Measurements from ENCODE around the gene TCAP. TPM values are rescaled to one million over a fixed set of nuclear protein-coding genes. Genes with fewer than 3 reads are reported as not detected.

TCAP gene
- total RNA-seq, 1 experiment from 2014 or later, result 2.1 TPM

DNA sequence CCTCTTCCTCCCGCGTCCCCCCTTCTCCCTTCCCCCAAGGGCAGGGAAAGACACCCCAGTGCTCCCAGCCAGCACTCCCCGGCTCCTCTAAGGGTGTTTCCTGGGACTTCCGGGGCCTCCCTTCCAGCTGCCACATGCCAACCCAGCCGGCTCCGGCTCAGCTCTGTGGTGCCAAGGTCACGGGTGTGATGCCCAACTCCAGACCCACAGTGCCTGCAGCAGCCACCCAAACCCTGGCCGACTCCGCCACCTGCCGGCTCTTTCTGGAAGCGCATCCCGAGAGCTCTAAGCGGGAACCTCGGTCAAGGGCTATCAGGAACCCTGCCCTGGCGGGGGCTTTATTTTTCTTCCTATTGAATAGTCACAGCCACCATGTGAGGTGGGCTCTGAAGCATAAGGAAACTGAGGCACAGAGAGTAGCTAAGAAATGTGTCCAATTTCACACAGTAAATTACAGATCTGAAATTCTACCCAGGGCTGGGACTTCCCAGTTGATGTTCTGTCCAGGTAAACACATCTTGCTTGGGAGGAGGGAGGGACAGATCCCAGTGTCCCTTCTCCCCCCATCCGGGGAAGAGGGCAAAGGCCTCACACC lies 41.7 kb upstream of the TCAP start:
- Histone ChIP-seq H3K18ac (ENCODE audit: insufficient read length, low read depth, low read length) (no peak overlapping the region), H2BK120ac (ENCODE audit: low read depth, low read length, poor library complexity, severe bottlenecking) (no peak overlapping the region), H2BK5ac (ENCODE audit: insufficient read length, low read length) (no peak overlapping the region), H3K4me2 (ENCODE audit: insufficient read depth, insufficient read length, low read length) (no peak overlapping the region), H4K8ac (replicated peaks; ENCODE audit: insufficient read length, low read depth, low read length) (no peak overlapping the region), H3K9me3 (ENCODE audit: control insufficient read depth, low read depth, low read length) (no peaks in the 10 kb centered on the region), H3K27ac (ENCODE audit: insufficient read length, low read depth, low read length) (no peak overlapping the region), H4K91ac (ENCODE audit: insufficient read length, low read depth, low read length) (no peak overlapping the region), H3K79me1 (ENCODE audit: insufficient read depth, low read depth, low read length, poor library complexity, severe bottlenecking) (no peaks in the 10 kb centered on the region), H3K27me3 (ENCODE audit: insufficient read depth, low read length) (peaks cover 18% of the 10 kb centered on the region; the same call in 1 of the 2 replicates), H4K20me1 (ENCODE audit: control insufficient read depth, insufficient read depth, insufficient read length) (no peaks in the 10 kb centered on the region), H4K5ac (ENCODE audit: insufficient read length, low read depth, low read length) (no peak overlapping the region), H3K23me2 (ENCODE audit: insufficient read length, low read depth, low read length, poor library complexity, severe bottlenecking) (peaks cover 11% of the 10 kb centered on the region), H3K4ac (ENCODE audit: low read depth, low read length) (no peak overlapping the region), H3K14ac (ENCODE audit: insufficient read depth, low read length) (no peak overlapping the region), H3K23ac (ENCODE audit: insufficient read length, low read depth, low read length) (no peak overlapping the region), H2AK5ac (ENCODE audit: insufficient read length, low read length) (no peak overlapping the region), H3T11ph (ENCODE audit: low read length) (no peak overlapping the region), H2BK20ac (ENCODE audit: low read depth, low read length, poor library complexity, severe bottlenecking) (no peak overlapping the region), H3K79me2 (ENCODE audit: insufficient read depth, low read length) (no peaks in the 10 kb centered on the region), H2BK15ac (ENCODE audit: low read depth, low read length) (no peak overlapping the region), H2BK12ac (ENCODE audit: insufficient read length, low read depth, low read length) (no peak overlapping the region), H3K4me1 (ENCODE audit: insufficient read depth, low read length) (peaks cover under 1% of the 10 kb centered on the region; the same call in 1 of the 2 replicates), H2AFZ (ENCODE audit: low read length) (no peak overlapping the region), H3K9ac (ENCODE audit: extremely low read depth, insufficient read length, low read length) (no peak overlapping the region), H3K56ac (ENCODE audit: insufficient read length, low read depth, low read length) (no peak overlapping the region)
- H3K4me3 Mint-ChIP-seq, result peak overlapping the region in 1 of 2 experiments; percentile 32; a peak in 1 of 5 replicates
- no CpG with 5 or more reads among the region's 16 CpGs for WGBS (ENCODE audit: extremely low coverage, insufficient read length, low lambda C conversion rate)
- no peak overlapping the region; a peak in 1 of 7 replicates for H3K27ac Mint-ChIP-seq
- no peaks in the 10 kb centered on the region; a peak in 1 of 5 replicates for H3K9me3 Mint-ChIP-seq
- H3K27me3 Mint-ChIP-seq (ENCODE audit: low read depth), result peaks cover 93% of the 10 kb centered on the region
- DNase-seq, result peak; percentile 91
- TF ChIP-seq, protein P1, sequence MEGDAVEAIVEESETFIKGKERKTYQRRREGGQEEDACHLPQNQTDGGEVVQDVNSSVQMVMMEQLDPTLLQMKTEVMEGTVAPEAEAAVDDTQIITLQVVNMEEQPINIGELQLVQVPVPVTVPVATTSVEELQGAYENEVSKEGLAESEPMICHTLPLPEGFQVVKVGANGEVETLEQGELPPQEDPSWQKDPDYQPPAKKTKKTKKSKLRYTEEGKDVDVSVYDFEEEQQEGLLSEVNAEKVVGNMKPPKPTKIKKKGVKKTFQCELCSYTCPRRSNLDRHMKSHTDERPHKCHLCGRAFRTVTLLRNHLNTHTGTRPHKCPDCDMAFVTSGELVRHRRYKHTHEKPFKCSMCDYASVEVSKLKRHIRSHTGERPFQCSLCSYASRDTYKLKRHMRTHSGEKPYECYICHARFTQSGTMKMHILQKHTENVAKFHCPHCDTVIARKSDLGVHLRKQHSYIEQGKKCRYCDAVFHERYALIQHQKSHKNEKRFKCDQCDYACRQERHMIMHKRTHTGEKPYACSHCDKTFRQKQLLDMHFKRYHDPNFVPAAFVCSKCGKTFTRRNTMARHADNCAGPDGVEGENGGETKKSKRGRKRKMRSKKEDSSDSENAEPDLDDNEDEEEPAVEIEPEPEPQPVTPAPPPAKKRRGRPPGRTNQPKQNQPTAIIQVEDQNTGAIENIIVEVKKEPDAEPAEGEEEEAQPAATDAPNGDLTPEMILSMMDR (conservative IDR thresholded peaks at IDR 0.05), result peak; percentile 95
- H3K4me1 Mint-ChIP-seq, result peaks cover 36 to 49% of the 10 kb centered on the region in 2 experiments
- H3K36me3 Mint-ChIP-seq (ENCODE audit: insufficient read depth in 1 of 3, low read depth in 3 of 3), result no peaks in the 10 kb centered on the region; a peak in 1 of 7 replicates
